Gastrocnemius medialis (tissue), 4 donors: ENCODE data around the gene YY1AP1.

Experiments used
- CTCF ChIP-seq, 5 experiments: fragments of 450-650 bp in 3 of 5; fragments of 200-600 bp in 2 of 5; sonication (generic) in 2 of 5; IDR thresholded peaks in 4 of 5; conservative IDR thresholded peaks in 1 of 5; 1 replicate in 4 of 5; 2 replicates in 1 of 5; pipeline ENCODE4 v1.5.1; 2016 to 2019; ENCODE audit warnings: antibody characterized with exemption in 5 of 5, mild to moderate bottlenecking in 3 of 5, moderate library complexity in 3 of 5
- POLR2A ChIP-seq, 2 donors: fragments of 450-650 bp; IDR thresholded peaks; one replicate each; pipeline ENCODE4 v1.6.1; 2017; ENCODE audit warnings: antibody characterized with exemption in 2 of 2, mild to moderate bottlenecking in 2 of 2, moderate library complexity in 2 of 2

GRCh38 chr1:155725142-155725541 lies 36.6 kb upstream of the YY1AP1 start:
- TF ChIP-seq CTCF (IDR thresholded peaks at IDR 0.05 in 4 of 5, conservative IDR thresholded peaks at IDR 0.05 in 1 of 5) (no peak), POLR2A (IDR thresholded peaks at IDR 0.05) (no peak)
